Panc1 (cell line): ENCODE measurements around the gene MMP26. TPM values are rescaled to one million over a fixed set of nuclear protein-coding genes. Genes with fewer than 3 reads are reported as not detected.
A peak's percentile ranks its signal among the peaks of the same experiment; 100 is the strongest.
"Not testable (repeated sequence)": the region's sequence is repeated elsewhere in the genome, so short reads cannot be mapped to it uniquely, and the experiment has no call there.

Source experiments
- ATAC-seq: fragments of 200-7000 bp; cut with Tn5 transposase; 2 replicates; pipeline ENCODE4 v1.9.1; 2020; ENCODE audit warnings: mild to moderate bottlenecking, moderate library complexity
- BruUV-seq: library from RNA; stranded (reverse); fragments of 400-500 nt; replicated peaks from 2 replicates; lab custom pipeline; 2021; lab: Mats Ljungman, UMichigan
- CTCF ChIA-PET: fragments of 300-600 bp; sonication (Branson Sonifier 250); formaldehyde crosslinking; loops from one replicate; lab custom pipeline; 2022; ENCODE audit warnings: antibody characterized with exemption; lab: Charles Lee
- POLR2A ChIA-PET: fragments of 300-600 bp; sonication (Branson Sonifier 250); formaldehyde crosslinking; loops from one replicate; lab custom pipeline; 2022; ENCODE audit warnings: antibody characterized with exemption; lab: Charles Lee
- DNase-seq: peaks from one replicate; pipeline ENCODE4 v3.0.0-alpha.2; 2010; ENCODE audit warnings: low read depth, low spot score
- H3K27ac ChIP-seq: 2 replicates; pipeline ENCODE4 v1.5.1; 2011; ENCODE audit warnings: mild to moderate bottlenecking, low read length, inconsistent platforms
- H3K27me3 ChIP-seq: fragments of 200-500 bp; sonication (Bioruptor generic); 2 replicates; pipeline ENCODE4 v1.6.0; 2014; ENCODE audit warnings: low read length, inconsistent platforms; ENCODE audit not compliant: control insufficient read depth, insufficient read depth
- H3K36me3 ChIP-seq: fragments of 200-500 bp; sonication (Bioruptor generic); 2 replicates; pipeline ENCODE4 v1.5.1; 2014; ENCODE audit warnings: inconsistent platforms, mild to moderate bottlenecking, low read length, moderate library complexity; ENCODE audit not compliant: control insufficient read depth, insufficient read depth
- H3K4me1 ChIP-seq: 2 replicates; pipeline ENCODE4 v1.5.1; 2011; ENCODE audit warnings: inconsistent platforms, mild to moderate bottlenecking, low read length, moderate library complexity; ENCODE audit not compliant: control insufficient read depth, insufficient read depth
- H3K4me3 ChIP-seq, 2 experiments: 2 replicates each; pipeline ENCODE4 v1.5.1; 2011 to 2012; ENCODE audit warnings: low read depth in 2 of 2, low read length in 2 of 2, mild to moderate bottlenecking in 2 of 2, inconsistent platforms in 1 of 2, moderate library complexity in 1 of 2
- H3K9me3 ChIP-seq: fragments of 200-500 bp; sonication (Bioruptor generic); 2 replicates; pipeline ENCODE4 v1.5.1; 2014; ENCODE audit warnings: low read depth, mild to moderate bottlenecking, inconsistent platforms, low read length, moderate library complexity; ENCODE audit not compliant: control insufficient read depth, insufficient read depth
- POLR2AphosphoS5 ChIP-seq: IDR thresholded peaks from 2 replicates; pipeline ENCODE4 v1.6.1; 2012; ENCODE audit warnings: mild to moderate bottlenecking, low read depth, low read length, moderate library complexity
- SIN3A ChIP-seq: IDR thresholded peaks from 2 replicates; pipeline ENCODE4 v1.6.1; 2012; ENCODE audit warnings: low read depth, mild to moderate bottlenecking, low read length, moderate library complexity, borderline replicate concordance; ENCODE audit not compliant: insufficient read depth
- TCF7L2 ChIP-seq: IDR thresholded peaks from 2 replicates; pipeline ENCODE4 v1.6.1; 2011; ENCODE audit warnings: mild to moderate bottlenecking, low read depth, low read length, inconsistent platforms
- in situ Hi-C: cut with HindIII; loops from 2 replicates; pipeline ENCODE4 v1.10.0; 2016; ENCODE audit warnings: low sequenced_read_pairs, low pct_unique_long_range_greater_than_20kb
- intact Hi-C: fragments of 100-400 bp; cut with micrococcal nuclease; formaldehyde crosslinking; loops from one replicate; pipeline ENCODE4 v1.10.0; 2022; ENCODE audit not compliant: unreplicated experiment
- total RNA-seq: library from RNA; stranded (reverse); gene quantifications from one replicate; pipeline ENCODE4 v1.2.1, GENCODE V29; 2021; ENCODE audit not compliant: unreplicated experiment
- TF ChIP-seq, protein P1 (sequence below), 2 experiments: IDR thresholded peaks; 2 replicates each; pipeline ENCODE4 v1.6.1; 2011 to 2012; ENCODE audit warnings: low read depth in 2 of 2, control low read depth in 1 of 2, low read length in 1 of 2, mild to moderate bottlenecking in 1 of 2, moderate library complexity in 1 of 2; ENCODE audit not compliant: insufficient read depth in 1 of 2
- TF ChIP-seq, protein P2 (sequence below): fragments of 450-650 bp; IDR thresholded peaks from 2 replicates; pipeline ENCODE4 v1.5.1; 2017; ENCODE audit warnings: mild to moderate bottlenecking

MMP26 gene
- total RNA-seq, 1 experiment from 2014 or later = not detected

DNA sequence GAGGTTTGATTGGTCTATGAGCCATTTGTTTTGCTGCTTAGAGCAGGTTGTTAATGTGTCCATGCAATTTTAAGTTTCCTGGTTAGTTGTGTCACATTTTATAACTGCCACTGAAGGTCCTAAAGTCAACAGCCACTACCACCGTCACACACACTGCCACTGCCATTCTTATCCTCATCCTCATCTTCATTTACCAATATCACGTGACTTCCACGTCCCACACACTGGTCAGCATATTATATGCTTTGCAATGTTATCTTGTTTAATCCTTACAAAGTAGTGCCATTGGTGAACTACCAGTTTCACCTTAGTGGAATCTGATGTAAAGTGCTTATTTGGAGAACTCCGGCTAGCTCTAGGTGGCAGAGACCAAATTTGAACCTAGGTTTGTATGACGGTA lies 9.7 kb downstream of the MMP26 start:
- H3K4me3 ChIP-seq = no peak overlapping the region
- ChIA-PET POLR2A (no interaction called here), CTCF (no interaction called here)
- no peak for DNase-seq
- in situ Hi-C loops = no loop called here
- intact Hi-C loops = no loop called here
- no TSS peak for BruUV-seq
- no peaks in the 10 kb centered on the region for H3K4me1 ChIP-seq
- TF ChIP-seq, protein P1, sequence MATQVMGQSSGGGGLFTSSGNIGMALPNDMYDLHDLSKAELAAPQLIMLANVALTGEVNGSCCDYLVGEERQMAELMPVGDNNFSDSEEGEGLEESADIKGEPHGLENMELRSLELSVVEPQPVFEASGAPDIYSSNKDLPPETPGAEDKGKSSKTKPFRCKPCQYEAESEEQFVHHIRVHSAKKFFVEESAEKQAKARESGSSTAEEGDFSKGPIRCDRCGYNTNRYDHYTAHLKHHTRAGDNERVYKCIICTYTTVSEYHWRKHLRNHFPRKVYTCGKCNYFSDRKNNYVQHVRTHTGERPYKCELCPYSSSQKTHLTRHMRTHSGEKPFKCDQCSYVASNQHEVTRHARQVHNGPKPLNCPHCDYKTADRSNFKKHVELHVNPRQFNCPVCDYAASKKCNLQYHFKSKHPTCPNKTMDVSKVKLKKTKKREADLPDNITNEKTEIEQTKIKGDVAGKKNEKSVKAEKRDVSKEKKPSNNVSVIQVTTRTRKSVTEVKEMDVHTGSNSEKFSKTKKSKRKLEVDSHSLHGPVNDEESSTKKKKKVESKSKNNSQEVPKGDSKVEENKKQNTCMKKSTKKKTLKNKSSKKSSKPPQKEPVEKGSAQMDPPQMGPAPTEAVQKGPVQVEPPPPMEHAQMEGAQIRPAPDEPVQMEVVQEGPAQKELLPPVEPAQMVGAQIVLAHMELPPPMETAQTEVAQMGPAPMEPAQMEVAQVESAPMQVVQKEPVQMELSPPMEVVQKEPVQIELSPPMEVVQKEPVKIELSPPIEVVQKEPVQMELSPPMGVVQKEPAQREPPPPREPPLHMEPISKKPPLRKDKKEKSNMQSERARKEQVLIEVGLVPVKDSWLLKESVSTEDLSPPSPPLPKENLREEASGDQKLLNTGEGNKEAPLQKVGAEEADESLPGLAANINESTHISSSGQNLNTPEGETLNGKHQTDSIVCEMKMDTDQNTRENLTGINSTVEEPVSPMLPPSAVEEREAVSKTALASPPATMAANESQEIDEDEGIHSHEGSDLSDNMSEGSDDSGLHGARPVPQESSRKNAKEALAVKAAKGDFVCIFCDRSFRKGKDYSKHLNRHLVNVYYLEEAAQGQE (IDR thresholded peaks at IDR 0.05; ENCODE audit: insufficient read depth in 1 of 2, low read depth in 2 of 2, low read length in 1 of 2) = no peak
- TF ChIP-seq TCF7L2 (no peak), SIN3A (no peak)
- no peaks in the 10 kb centered on the region for H3K9me3 ChIP-seq
- H3K36me3 ChIP-seq = no peaks in the 10 kb centered on the region
- ATAC-seq = no peak
- H3K27ac ChIP-seq = no peak overlapping the region
- peaks cover 6% of the 10 kb centered on the region; the same call in 1 of the 2 replicates for H3K27me3 ChIP-seq

DNA sequence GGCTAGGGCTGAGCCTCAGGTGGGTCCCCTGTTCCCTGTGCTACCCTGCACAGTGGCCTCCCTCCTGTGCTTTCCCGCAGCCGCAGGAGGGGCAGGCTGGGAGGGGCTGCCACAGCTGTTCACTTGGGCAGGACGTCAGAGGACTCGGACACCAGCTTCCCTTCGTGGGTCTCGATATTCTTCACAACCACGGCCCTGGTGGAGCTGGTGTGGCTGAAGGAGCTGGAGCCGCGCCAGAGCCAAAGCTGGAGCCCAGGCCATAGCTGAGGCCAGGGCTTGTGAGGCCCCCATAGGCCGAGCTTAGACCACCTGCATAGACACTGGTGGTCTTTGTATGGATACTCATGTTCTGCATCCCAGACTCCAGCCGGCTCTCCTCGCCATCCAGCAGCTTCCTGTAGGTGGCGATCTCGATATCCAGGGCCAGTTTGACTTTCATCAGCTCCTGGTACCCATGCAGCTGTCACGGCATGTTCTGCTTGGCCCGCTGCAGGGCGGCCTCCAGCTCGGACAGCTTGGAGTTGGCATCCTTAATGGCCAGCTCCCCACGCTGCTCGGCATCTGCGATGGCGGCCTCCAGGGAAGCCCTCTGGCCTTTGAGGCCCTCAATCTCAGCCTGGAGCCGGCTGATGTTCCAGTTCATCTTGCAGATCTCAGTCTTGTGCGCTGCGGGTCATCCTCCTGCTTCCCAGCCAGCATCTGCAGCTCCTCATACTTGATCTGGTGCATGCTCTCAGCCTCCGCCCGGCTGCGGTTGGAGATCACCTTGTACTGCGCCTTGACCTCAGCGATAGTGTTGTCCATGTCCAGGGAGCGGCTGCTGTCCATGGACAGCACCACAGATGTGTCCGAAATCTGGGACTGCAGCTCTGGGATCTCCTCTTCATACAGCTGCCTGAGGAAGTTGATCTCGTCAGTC lies 18.3 kb downstream of the MMP26 start:
- TF ChIP-seq, protein P2, sequence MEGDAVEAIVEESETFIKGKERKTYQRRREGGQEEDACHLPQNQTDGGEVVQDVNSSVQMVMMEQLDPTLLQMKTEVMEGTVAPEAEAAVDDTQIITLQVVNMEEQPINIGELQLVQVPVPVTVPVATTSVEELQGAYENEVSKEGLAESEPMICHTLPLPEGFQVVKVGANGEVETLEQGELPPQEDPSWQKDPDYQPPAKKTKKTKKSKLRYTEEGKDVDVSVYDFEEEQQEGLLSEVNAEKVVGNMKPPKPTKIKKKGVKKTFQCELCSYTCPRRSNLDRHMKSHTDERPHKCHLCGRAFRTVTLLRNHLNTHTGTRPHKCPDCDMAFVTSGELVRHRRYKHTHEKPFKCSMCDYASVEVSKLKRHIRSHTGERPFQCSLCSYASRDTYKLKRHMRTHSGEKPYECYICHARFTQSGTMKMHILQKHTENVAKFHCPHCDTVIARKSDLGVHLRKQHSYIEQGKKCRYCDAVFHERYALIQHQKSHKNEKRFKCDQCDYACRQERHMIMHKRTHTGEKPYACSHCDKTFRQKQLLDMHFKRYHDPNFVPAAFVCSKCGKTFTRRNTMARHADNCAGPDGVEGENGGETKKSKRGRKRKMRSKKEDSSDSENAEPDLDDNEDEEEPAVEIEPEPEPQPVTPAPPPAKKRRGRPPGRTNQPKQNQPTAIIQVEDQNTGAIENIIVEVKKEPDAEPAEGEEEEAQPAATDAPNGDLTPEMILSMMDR = peak; percentile 29; the same call in 1 of the 2 replicates
- BruUV-seq, DNase-seq, H3K27me3 ChIP-seq, H3K4me1 ChIP-seq, ATAC-seq, H3K4me3 ChIP-seq, POLR2A ChIA-PET, H3K36me3 ChIP-seq, intact Hi-C loops, H3K27ac ChIP-seq, H3K9me3 ChIP-seq, in situ Hi-C loops: not testable (repeated sequence)
- CTCF ChIA-PET = interaction anchor here (0.5 kb wide), 1 partner anchor 886 kb away, joined by 5 read pairs; no protein-coding TSS in a partner anchor

DNA sequence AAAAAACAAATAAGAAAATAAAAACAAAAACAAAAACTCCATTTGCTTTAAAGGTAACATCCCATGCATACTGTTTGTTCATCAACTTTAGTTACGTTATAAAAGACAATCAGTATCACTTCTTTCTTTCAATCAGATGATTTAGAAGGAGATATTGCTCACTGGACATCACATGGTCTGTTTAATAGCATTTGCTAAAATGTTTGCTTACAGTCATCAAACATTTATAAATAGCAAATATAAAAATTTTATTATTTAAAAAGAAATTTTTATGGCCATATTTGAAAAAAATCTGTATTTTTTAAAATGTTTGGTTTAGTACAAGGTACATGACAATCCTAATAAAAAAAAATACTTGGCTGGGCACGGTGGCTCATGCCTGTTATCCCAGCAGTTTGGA lies 22.6 kb downstream of the MMP26 start:
- no peaks in the 10 kb centered on the region for H3K36me3 ChIP-seq
- POLR2A ChIA-PET = no interaction called here
- BruUV-seq = no TSS peak
- no peaks in the 10 kb centered on the region for H3K27me3 ChIP-seq
- no peaks in the 10 kb centered on the region for H3K4me1 ChIP-seq
- ATAC-seq = no peak
- CTCF ChIA-PET = no interaction called here
- DNase-seq = no peak
- H3K27ac ChIP-seq = no peak overlapping the region
- in situ Hi-C loops = no loop called here
- TF ChIP-seq, protein P2 = no peak
- TF ChIP-seq SIN3A (no peak), TCF7L2 (no peak), POLR2AphosphoS5 (no peak)
- TF ChIP-seq, protein P1 (IDR thresholded peaks at IDR 0.05; ENCODE audit: insufficient read depth in 1 of 2, low read depth in 2 of 2, low read length in 1 of 2) = no peak
- no peaks in the 10 kb centered on the region for H3K9me3 ChIP-seq
- no peak overlapping the region for H3K4me3 ChIP-seq
- intact Hi-C loops = no loop called here
